Measurements from ENCODE around the gene PSME3. TPM values are rescaled to one million over a fixed set of nuclear protein-coding genes. Genes with fewer than 3 reads are reported as not detected.

The PSME3 gene
- total and polyA plus RNA-seq, 2 of the 13 experiments (the other 11 are each of a cell fraction or from before 2014, with no cell fraction given) = 66.3 to 135 TPM

- TF ChIP-seq ARID5B (CRISPR knock-in tag; IDR thresholded peaks at IDR 0.05) (peak; percentile 73), PHB2 (IDR thresholded peaks at IDR 0.05; ENCODE audit: partially characterized antibody) (no peak), RFX5 (IDR thresholded peaks at IDR 0.05; ENCODE audit: low read depth, low read length) (no peak), POGK (CRISPR knock-in tag; conservative IDR thresholded peaks at IDR 0.05) (no peak), ZNF775 (CRISPR knock-in tag; IDR thresholded peaks at IDR 0.05; ENCODE audit: borderline replicate concordance) (no peak), MXI1 (IDR thresholded peaks at IDR 0.05; ENCODE audit: borderline replicate concordance, low read depth, low read length) (peak; percentile 76; the same call in 1 of the 3 replicates), ZNF878 (CRISPR knock-in tag; IDR thresholded peaks at IDR 0.05) (peak; percentile 16; the same call in 1 of the 2 replicates), MAZ (IDR thresholded peaks at IDR 0.05; ENCODE audit: borderline replicate concordance, low read depth, low read length) (no peak), MAZ (CRISPR knock-in tag; IDR thresholded peaks at IDR 0.05; ENCODE audit: low read depth) (0 out of 2 replicates have a peak, but pooled peaks have one; percentile 19), ZNF329 (CRISPR knock-in tag; IDR thresholded peaks at IDR 0.05; ENCODE audit: low read depth) (no peak), POLR2AphosphoS5 (IDR thresholded peaks at IDR 0.05; ENCODE audit: low read depth, low read length) (peak; percentile 67; the same call in 1 of the 2 replicates), ZNF574 (CRISPR knock-in tag; IDR thresholded peaks at IDR 0.05) (0 out of 2 replicates have a peak, but pooled peaks have one; percentile 12), ZFP36L1 (CRISPR knock-in tag; IDR thresholded peaks at IDR 0.05) (0 out of 2 replicates have a peak, but pooled peaks have one; percentile 56), RXRB (CRISPR knock-in tag; IDR thresholded peaks at IDR 0.05; ENCODE audit: borderline replicate concordance) (peak; percentile 47; the same call in 1 of the 2 replicates), STAT6 (CRISPR knock-in tag; IDR thresholded peaks at IDR 0.05; ENCODE audit: borderline replicate concordance) (0 out of 2 replicates have a peak, but pooled peaks have one; percentile 77)
Measured at GRCh38 chr17:42832213-42832933, 824 bp upstream of the PSME3 start (continued).

All from HepG2 (cell line).